ENCODE measurements around the gene MORN1.

- TF ChIP-seq SNAI2 (CRISPR knock-in tag; IDR thresholded peaks at IDR 0.05) (no peak), ISL1 (CRISPR knock-in tag; IDR thresholded peaks at IDR 0.05) (no peak), TCF4 (CRISPR knock-in tag; IDR thresholded peaks at IDR 0.05; ENCODE audit: borderline replicate concordance) (no peak), ARNTL (CRISPR knock-in tag; IDR thresholded peaks at IDR 0.05; ENCODE audit: borderline replicate concordance, low read depth) (no peak), ZNF565 (CRISPR knock-in tag; conservative IDR thresholded peaks at IDR 0.05; ENCODE audit: low read depth) (no peak), RARB (CRISPR knock-in tag; IDR thresholded peaks at IDR 0.05) (no peak)
These were observed 24.5 kb upstream of the MORN1 start for GRCh38 chr1:2415801-2416208.
